ENCODE data around the gene FAF2.
A peak's percentile ranks its signal among the peaks of the same experiment; 100 is the strongest.
"Not testable (repeated sequence)": the region's sequence is repeated elsewhere in the genome, so short reads cannot be mapped to it uniquely, and the experiment has no call there.

The FAF2 gene

DNA sequence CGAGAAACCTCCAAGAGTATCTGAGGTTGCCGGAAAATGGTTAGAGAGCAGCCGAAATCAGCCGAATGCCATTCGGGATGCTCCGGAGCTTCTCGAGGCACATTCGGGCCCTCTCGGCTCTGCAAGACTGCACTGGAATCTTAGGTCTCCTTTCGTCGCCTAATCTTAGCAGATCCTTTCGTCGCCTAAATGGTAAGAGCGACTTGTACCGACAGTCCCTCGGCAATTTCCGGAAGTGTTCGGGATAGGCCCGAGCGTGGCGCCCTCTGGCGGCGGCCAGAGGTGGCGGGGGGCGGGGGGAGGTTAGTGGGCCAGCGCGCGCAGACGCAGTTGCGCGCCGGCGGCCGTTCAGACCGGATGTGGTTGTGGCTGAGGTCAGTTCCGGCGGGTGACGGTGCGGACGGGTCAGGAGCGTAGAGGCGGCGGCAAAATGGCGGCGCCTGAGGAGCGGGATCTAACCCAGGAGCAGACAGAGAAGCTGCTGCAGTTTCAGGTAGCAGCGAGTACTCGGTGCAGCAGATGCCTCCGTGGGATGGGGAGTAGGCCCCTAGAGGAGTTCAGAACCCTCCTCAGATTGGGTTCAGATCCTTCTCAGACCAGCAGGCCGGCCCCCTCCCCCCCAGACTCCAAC, at the start of gene FAF2:
FAF2 (plus strand) TSS at position 408 of the 631 bp plus-strand sequence; CDS start at position 431, 23 bp downstream.
- peak; percentile 97 for DNase-seq (ENCODE audit: low spot score)

- DNase-seq (ENCODE audit: low spot score) = no peak
Measured at GRCh38 chr5:176400382-176401156, 47.6 kb upstream of the FAF2 start.

GRCh38 chr5:176401281-176402205, 46.6 kb upstream of the FAF2 start:
- no peak for DNase-seq (ENCODE audit: low spot score)

DNA sequence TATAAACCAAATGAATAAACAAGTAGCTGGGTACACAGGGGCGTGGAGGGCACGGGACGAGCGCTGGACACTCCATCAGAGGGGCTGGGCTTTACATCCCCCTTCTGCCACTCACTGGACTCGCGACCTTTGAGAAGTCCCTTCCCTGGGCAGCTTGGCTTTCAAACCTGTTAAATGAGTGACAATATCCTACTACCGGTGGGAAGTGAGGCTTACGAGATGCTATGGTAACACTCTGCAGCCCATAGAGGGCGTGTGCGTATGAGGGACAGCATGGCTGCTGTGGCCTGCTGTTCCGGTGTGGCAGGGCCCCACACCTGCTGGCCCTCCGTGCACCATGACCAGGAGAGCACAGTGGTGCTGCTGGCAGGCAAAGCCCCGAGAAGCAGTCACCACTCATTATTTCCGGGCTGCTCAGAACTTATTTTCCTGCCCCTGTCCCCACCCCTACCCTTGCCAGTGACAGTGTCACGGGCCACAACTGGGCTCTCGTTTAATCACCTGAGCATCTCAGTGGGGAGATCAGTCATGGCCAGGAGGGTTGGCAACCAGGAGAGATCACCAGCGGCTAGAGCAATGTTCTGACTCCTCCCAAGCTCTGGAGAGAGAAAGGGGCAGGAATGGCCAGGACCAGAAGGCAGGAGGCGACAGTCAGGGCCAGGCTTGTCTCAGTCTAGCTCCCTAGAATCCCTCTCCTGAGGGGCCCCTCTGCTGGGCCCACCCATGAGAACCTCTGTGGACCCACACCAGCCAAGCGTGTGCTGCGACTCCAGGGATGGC, 42.3 kb upstream of the FAF2 start:
- DNase-seq (ENCODE audit: low spot score) = no peak

GRCh38 chr5:176406436-176407052, 41.6 kb upstream of the FAF2 start:
- no peak for DNase-seq (ENCODE audit: low spot score)

GRCh38 chr5:176407456-176408251, 40.5 kb upstream of the FAF2 start:
- no peak for DNase-seq (ENCODE audit: low spot score)

GRCh38 chr5:176408252-176408573, 40.0 kb upstream of the FAF2 start:
- DNase-seq (ENCODE audit: low spot score) = not testable (repeated sequence)

DNA sequence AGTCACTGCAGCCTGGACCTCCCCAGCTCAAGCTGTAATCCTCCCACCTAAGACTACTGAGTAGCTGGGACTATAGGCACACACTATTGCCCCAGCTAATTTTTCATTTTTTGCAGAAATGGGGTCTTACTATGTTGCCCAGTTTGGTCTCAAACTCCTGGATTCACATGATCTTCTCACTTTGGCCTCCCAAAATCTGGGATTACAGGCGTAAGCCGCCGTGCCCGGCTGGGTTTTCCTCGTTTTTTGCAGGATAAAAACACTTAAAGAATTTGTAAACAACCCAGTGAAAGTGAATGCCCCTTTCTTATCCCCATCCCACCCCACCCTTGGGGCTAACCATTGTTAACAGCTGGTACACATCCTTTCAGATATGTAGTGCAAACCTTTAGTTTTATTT, 39.6 kb upstream of the FAF2 start:
- no peak for DNase-seq (ENCODE audit: low spot score)

DNA sequence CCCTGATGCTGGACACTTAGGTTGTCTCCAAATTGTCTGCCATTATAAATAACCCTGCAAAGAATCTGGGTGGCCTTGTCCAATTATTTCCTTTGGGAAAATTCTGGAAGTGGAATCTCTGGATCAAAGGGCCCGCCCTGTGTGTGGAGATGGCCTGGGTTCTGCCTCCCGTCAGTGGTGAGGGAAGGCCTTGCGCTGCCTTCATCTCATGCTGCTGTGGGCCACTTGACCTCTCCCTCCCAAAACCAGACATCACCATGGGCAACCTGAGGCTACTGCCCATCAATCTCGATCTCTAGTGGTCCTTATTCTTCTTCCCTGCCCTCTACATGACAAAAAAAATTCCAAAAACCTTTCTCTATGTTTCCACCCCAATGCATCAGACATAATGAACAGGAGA, 38.4 kb upstream of the FAF2 start:
- DNase-seq (ENCODE audit: low spot score) = no peak

GRCh38 chr5:176410486-176411180, 37.6 kb upstream of the FAF2 start:
- no peak for DNase-seq (ENCODE audit: low spot score)

GRCh38 chr5:176412517-176413254, 35.5 kb upstream of the FAF2 start:
- DNase-seq (ENCODE audit: low spot score) = no peak

- no peak for DNase-seq (ENCODE audit: low spot score)
Measured at GRCh38 chr5:176413255-176413565, 35.0 kb upstream of the FAF2 start.

- no peak for DNase-seq (ENCODE audit: low spot score)
Measured at GRCh38 chr5:176413709-176414191, 34.4 kb upstream of the FAF2 start.

- DNase-seq (ENCODE audit: low spot score) = no peak
Measured at GRCh38 chr5:176414704-176415103, 33.5 kb upstream of the FAF2 start.

- DNase-seq (ENCODE audit: low spot score) = no peak
Measured at GRCh38 chr5:176415240-176415951, 32.8 kb upstream of the FAF2 start.

DNA sequence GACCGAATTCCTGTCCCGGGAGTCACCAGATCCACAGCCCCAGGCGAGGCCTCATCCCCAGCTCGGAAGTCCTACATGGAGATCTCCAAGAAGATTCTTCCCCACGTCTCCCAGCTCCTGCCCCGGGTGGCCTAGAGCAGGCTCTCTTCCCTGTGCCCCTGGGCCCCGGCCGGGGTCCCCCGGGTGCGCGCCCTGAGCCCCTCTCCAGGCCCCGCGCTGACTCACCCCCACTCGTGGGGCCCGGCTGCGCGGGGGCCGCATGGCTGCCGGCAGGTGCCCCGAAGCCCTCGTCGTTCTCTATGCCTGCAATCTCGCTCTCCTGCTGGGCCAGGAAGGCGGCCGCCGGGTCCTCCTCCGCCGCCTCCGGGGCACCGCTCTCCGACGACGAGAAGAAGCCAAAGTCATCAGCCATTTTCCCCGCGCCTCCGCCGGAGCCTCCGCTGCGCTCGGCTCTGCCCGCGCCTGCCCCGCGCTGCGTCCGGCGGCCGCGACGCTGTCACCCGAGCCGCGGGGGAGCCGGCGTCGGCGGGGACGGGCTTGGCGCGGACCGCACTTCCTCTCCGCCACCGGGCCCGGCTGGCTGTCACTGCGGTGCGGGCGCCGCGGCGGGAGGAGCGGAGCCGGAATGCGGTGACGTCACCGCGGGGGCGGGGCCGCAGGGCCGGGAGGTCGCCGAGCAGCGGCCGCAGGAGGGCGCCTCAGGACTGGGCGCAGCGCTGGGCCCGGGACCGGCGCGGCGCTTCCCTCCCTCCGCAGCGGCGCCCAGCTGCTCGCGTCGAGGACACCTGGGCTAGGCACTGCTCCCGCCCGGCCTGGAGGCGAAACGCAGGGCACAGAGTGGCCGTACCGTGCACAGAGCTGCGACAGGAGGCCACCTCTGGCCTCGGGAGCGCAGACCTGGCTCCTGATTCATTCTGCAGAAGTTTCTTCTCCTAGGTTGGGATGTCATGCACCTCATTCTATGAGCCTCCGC, 31.9 kb upstream of the FAF2 start, which contains the start of gene CLTB:
CLTB (minus strand) TSS at position 588 of the 973 bp plus-strand sequence; CDS start at position 412, 176 bp downstream.
- peak; percentile 89 for DNase-seq (ENCODE audit: low spot score)

- DNase-seq (ENCODE audit: low spot score) = no peak
Measured at GRCh38 chr5:176416965-176417364, 31.2 kb upstream of the FAF2 start.
